HL-60/S4 treated with phorbol 12-myristate 13-acetate at 8.2 ng/mL for 4 days and 3 days (cell line): ENCODE measurements around the gene NPDC1.

Experiments used
- in situ Hi-C: fragments of 300-500 bp; cut with MboI; formaldehyde crosslinking; loops from 2 replicates; pipeline ENCODE4 v1.15.0; 2022; ENCODE audit warnings: low sequenced_read_pairs

NPDC1 gene, protein sequence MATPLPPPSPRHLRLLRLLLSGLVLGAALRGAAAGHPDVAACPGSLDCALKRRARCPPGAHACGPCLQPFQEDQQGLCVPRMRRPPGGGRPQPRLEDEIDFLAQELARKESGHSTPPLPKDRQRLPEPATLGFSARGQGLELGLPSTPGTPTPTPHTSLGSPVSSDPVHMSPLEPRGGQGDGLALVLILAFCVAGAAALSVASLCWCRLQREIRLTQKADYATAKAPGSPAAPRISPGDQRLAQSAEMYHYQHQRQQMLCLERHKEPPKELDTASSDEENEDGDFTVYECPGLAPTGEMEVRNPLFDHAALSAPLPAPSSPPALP

DNA sequence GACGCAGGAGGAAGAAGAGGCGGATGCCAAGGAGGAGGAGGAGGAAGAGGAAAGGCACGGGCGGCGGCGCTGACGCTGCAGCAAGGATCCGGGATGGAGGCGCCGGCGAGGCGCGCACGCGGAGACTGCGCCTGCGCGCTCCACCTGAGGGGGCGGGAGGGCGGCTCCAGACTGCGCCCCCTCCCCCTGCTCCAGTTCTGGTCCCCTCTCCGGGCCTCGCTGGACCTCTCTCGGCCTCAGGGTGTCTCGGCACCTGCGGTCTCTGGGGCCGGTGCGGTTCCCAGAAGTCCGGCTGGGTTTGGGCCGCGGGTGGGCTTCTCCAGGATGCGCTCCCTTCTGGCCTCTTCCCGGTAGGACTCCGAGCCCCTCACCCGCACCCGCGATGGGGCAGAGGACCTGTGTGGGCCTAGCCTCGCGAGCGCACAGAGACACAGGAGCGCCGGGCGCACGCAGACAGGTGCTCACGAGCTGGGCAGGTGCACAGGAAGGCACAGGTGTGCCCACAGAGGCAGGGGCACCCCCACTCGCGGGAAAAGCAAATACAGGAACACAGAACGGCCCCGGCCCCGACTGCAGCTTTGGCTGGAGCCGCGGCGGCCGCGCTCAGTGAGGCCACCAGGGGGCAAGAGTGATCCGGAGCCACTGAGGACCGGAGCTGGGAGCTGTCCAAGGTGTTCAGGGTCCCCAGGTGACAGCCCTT lies at the start of gene NPDC1:
NPDC1 (minus strand) TSS at position 90 of the 700 bp plus-strand sequence. CDS start 188 bp downstream, outside the sequence.
- in situ Hi-C loops: no loop called here

DNA sequence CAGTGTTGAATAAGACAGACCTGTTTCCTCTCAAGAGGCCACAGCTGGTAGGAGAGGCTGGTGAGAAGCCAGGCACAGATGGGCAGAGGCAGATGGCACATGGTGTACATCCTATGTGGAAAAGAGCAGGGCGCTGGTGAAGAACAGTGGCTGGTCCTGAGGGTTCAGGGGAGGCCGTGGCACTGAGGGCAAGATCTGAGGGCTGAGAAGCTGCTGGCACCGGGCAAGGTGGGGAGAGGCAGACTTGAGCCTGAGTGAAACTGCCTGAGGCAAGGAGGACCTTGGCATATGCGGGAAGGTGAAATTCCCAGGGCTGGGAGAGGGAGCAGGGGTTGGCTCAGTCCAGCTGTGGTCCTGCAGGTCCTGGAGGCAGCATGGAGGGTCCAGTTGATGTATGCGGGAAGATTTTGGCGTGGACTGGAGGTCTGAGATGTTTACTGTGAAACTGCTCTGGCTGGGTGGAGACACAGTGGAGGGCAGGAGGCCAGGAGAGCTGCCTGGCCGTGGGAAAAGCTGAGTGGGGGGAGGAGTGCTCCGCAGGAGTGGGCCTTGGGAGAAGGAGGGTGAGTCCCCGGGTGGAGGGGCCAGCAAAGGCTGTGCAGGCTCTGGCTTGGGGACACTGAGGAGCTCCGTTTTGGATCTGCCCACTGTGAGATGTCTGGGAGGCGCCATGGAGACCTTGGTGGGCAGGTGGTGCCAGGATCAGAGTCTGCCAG lies 43.4 kb upstream of the NPDC1 start:
- in situ Hi-C loops: no loop called here

DNA sequence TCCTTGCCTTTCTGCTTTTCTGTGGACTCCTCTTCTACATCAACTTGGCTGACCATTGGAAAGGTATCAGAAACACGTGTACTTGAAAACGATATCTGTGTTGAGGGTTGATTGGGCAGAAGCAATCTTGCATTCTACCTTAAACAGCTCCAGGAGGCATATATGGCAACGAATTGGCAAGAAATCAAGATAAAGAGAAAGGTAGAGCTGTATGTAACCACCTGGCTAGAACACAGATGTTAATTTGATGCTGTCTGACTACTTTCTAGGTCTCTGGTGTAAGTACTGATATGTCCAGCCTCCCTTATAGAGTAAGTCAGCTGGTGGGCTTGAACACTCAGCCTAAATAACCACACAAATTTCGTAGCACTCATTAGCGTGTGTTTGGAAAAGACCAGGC lies 42.1 kb upstream of the NPDC1 start:
- in situ Hi-C loops: no loop called here

DNA sequence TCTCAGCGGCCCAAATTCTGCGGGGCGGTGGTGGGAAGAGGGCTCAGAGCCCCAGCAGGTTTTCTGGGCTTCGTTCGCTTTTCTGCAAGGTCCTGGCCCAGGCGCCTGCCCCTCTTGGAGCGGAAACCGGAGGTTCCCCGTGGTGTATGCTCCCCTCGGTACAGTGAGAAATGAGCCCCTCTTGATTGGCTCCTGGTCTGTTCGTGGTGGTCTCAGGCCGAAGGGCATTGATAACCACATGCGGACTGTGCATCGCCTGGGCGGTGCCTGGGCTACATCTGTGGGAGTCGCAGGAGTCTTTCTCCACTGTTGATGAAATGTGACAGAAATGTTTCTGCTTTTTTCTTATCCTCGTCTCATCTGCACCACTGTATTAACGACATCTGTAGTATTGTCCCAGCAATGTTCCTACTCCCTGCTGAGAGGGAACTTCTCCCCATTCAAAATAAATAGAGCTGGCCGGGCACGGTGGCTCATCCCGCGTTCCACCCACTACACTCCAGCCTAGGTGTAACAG lies 41.5 kb upstream of the NPDC1 start:
- in situ Hi-C loops: no loop called here

DNA sequence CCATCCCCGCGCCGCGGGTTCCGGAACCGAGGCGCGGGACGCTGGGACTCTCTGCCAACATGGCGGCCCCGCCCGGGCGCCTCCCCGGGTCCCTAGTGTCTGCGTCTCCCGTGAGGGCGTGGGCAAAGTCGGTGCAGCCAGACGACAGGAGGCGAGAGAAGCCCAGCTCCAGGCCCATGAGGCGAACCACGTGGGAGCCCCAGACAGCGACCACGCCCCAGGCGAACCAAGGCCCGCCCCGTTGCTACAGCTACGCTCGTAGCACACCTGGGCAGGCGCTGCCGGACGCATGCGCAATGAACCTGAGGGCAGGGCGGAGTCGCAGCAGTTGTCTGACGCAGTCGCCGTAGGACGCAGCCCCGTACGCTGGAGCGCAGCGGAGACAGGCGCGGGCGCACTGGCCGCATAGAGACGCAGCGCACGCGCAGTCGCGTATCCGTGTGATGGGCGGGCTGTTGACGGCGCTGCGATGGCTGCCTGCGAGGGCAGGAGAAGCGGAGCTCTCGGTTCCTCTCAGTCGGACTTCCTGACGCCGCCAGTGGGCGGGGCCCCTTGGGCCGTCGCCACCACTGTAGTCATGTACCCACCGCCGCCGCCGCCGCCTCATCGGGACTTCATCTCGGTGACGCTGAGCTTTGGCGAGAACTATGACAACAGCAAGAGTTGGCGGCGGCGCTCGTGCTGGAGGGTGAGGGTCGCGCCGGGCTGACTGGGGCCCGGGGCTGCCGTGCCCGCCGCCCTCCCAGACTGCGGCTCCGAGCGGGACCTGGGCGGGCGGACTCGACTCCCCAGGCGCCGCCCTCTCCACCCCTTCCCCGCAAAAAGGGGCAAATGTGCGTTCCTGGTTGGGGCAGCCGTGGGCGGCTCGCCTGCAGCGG lies 40.8 kb upstream of the NPDC1 start, which contains the start of gene MAN1B1:
MAN1B1 (plus strand) TSS at position 455 of the 878 bp plus-strand sequence; CDS start at position 470, 15 bp downstream.
- in situ Hi-C loops: no loop called here

DNA sequence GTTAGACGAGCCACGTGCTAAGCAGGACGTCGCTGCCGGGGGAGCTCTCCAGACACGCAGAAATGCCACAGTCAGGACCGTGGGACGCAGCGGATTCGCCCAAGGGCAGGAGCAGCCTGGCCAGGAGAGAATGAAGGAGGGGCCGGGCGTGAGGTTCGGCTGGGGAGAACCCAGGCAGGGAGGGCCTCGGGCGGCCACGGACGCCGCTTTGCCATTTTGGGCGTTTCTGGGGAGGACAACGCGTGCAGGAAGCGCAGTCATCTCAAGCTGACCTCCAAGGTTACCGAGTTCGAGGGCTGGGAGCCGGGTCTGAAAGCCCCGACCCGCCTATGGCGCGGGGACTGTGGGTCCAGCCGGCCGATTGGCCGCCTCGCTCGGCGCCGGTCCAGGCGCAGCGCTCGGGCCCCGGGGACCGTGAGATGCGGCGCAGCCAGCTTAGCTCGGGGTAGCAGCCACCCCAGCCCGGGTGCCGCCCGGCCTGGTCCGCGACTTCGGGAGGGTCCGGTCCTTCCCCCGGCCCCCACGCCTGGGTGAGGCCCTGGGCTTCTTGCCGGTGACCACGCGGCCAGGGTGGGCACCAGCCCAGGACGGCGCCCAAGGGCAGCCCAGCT lies 40.0 kb upstream of the NPDC1 start:
- in situ Hi-C loops: no loop called here

DNA sequence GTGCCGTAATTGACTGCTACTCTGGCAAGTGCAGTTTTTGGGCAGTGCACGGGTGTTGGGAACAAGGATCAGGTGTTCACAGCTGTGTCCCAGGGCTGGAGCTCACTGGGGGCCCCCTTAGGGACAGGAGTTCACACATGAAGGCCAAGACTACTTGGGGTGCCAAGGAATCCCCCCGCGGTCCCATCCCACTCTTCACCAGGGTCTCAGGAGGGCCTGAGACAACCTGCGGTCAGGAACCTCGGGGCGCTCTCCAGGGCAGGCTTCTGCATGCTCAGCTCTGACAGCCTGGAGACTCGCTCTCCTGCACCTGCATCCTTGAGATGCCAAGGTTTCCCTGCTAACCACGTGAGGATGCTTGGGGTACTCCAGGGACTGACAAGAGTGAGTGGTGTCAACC lies 38.5 kb upstream of the NPDC1 start:
- in situ Hi-C loops: no loop called here

DNA sequence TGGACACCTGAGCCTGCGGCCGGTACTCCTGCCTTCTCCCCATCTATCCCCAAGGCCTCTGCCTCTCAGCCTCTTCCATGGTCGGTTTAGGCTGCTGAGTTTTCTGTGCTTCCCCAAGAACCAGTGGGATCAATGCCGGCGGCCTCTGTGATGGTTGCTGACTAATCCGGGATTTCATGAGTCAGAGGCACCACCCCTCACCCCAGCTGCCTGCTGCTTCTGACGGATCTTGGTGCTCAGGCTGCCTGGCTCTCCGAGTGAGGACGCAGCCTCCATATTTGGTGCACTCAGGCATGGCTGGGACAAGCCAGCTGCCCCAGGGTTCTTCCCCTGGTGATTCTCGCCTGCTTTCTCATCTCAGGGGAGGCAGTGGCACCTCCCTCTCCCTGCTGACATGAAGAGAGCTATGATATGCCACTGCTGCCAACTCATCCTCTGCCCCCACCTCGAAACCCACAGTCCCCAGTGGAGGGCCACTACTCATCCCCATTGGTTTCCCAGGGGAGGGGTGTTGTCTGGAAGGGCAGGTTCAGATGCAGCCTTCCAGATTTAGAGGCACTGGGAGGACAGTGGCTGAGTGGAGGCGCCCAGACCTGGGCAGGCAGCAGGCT lies 37.5 kb upstream of the NPDC1 start:
- in situ Hi-C loops: no loop called here

DNA sequence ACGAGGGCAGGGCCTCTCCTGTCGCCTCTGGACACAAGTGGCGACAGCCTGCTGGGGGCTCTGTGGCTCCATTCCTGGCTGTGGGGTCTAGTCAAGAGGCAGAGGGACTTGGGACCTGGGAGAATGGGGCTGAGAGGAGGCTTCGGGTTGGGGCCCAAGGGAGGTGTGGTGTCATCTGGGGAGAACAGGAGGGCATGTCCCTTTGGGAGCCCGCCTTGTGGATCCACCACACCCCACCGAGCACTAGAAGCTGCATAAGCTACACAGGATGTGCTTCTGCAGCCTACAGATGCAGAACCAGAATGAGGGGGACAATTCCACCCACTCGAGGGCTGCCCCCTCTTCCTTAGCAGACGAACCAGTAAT lies 36.9 kb upstream of the NPDC1 start:
- in situ Hi-C loops: no loop called here

DNA sequence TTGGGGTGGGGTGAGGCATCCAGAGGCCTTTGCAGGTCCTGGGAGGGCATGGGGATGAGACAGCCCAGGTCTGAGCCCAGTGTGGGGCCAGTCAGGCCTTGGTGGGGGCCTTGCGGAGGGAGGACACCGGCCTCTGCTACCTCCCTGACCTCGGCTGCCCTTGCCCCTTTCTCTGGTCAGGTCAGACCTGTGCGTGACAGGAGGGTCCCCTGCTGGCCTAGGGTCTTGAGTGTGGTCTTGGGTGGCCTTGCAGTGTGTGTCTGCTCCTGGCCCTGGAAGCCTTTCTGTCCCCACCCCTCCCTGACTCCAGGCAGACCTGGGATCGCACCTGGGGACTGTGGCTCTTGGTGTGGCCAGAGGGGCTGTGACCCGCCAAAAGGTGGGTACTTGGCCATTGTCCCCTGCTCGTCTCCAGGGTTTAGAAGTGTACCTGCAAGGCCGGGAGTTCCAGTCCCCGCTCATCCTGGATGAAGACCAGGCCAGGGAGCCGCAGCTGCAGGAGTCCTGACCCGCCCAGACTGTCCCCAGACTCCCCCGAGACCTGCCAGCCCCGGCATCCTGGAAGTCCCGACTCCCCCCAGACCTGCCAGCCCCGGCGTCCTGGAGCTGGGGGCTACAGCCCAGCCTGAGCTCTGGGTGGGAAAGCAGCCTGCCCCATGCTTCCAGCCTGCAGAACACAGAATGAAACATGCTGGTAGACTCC lies 36.4 kb upstream of the NPDC1 start:
- in situ Hi-C loops: no loop called here

DNA sequence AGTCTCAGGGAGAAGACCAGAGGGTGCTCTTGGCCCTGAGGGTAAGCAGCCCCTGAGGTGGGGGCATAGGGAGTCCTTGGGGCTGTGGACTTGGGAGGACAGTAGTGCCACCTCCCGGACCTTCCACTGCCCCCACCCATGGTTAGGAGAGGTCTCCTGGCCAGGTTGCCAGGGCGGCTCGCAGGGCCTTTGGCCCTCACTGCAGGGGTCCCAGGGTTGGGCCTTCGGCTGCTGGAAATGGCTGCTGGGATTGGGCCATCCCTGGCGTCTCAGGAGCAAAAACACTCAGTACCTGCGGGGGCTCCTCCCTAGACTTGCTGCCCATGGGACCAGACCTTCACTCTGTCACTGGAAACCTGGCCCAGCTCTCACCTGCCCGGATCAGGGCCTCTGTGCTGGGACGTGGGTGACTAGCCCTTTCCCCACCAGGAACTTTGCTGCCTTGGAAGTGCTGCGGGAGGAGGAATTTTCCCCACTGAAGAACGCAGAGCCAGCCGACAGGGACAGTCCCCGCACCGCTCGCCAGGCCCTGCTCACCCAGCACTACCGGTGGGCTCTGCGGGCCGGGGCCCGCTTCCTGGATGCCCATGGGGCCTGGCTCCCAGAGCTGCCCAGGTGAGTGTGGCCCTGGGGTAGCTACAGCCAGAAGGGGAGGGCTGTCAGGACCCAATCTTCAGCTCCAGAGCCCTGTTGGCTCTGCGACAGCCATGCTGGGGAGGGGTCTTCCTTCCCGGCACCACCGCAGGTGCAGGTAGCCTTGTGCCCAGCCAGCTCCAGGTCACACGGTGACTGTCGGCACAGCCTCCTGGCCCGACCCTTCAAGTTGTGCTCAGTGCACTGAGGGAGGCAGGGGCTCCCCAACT lies 34.5 kb upstream of the NPDC1 start:
- in situ Hi-C loops: no loop called here

DNA sequence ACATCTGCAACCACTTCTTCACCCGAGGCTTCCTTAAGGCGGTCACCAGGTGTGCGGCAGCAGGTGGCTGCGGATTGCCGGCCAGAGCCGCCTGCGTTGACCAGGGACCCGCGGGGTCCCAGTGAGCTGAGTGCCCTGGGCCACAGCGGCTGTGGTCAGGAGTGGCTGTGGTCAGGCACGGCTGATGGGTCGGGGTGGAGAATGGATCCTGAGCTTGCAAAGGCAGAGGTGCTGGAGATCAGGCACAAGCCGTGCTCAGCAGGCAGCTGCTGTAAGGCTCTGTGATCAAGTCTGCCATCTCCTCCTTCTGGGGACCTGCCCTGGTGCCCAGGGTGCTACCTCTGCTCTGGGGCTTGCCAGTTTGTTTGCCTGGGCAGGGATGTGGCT lies 33.4 kb upstream of the NPDC1 start:
- in situ Hi-C loops: no loop called here

DNA sequence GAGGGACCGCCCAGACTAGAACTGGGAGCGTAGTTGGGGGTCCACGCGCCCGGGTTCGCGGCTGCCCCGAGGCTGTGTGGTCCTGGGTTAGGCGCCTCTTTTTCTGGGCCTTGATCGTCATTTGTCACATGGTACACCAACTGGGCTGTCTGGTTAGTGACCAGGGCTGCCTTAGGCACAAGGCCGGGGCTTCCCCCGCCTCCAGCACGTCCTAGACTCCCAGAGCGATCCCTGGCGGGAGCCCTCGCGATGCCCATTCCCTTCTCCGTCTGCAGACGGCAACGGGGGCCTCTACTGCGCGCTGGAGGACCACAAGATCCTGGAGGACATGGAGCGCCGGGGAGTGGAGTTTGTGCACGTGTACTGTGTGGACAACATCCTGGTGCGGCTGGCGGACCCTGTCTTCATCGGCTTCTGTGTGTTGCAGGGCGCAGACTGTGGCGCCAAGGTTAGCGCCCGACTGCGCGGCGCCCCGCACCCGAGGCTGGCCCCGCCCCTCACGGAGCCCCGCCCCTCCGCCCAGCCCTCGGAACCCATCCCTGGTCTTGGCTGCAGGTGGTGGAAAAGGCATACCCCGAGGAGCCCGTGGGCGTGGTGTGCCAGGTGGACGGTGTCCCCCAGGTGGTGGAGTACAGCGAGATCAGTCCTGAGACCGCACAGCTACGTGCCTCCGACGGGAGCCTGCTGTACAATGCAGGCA lies 32.9 kb upstream of the NPDC1 start:
- in situ Hi-C loops: no loop called here

DNA sequence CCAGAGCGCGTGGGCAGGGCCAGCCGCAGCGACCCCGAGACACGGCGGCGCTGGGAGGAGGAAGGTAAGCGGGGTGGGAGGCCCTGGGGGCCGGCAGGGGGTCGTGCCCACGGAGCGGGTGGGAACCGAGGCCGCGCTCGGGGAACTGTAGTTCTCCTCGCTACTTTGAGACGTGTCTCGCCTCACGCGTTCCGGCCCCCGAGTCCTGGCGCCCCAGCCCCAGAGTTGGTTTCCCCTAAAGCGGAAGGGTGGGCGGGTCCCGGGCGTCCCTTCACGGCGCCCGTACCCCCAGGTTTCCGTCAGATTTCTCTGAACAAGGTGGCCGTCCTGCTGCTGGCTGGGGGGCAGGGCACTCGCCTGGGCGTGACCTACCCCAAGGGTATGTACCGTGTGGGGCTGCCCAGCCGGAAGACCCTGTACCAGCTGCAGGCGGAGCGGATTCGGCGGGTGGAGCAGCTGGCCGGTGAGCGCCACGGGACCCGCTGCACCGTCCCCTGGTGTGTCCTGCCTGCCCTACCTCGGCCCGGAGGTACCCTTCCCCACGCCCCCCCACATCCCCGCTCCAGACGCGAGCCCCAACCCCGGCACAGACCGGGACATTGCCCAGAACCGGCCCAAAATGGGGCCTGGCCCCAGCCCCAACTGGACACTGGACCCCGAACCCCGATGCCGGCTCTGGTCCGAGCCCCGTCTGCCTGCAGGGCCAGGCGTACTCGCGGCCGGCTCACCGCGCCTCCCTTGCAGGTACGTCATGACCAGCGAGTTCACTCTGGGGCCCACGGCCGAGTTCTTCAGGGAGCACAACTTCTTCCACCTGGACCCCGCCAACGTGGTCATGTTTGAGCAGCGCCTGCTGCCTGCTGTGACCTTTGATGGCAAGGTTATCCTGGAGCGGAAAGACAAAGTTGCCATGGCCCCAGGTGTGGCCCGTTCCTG lies 32.0 kb upstream of the NPDC1 start:
- in situ Hi-C loops: no loop called here

DNA sequence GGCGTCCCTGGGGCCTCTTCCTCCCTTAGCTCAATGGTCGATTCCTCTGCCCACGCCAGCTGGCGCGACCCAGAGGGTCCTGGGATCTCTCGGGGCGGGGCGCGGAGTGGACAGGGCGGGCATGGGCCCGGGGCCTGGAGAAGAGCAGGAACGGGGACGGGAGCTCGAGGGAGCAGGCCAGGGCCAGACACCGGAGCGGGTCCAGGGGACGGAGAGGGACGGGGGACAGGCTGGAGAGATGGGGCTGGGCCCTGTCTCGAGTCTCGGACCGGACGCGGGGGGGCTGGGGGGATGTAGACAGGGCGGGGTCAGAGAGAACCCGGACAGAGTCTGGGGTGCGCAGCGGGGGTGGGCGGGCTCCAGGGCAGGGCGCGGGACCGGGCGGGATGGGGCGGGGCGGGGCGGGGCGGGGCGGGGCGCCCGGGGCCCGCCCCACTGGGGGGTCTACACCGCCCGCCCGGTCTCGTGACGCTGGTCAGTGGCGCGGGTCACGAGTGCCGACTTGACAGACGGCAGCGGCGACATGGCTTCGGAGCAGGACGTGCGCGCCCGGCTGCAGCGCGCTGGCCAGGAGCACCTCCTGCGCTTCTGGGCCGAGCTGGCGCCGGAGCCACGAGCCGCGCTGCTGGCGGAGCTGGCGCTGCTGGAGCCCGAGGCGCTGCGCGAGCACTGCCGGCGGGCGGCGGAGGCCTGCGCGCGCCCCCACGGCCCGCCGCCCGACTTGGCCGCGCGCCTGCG lies 31.2 kb upstream of the NPDC1 start, which contains the start of gene UAP1L1:
UAP1L1 (plus strand) TSS at position 508 of the 738 bp plus-strand sequence; CDS start at position 524, 16 bp downstream.
- in situ Hi-C loops: no loop called here

DNA sequence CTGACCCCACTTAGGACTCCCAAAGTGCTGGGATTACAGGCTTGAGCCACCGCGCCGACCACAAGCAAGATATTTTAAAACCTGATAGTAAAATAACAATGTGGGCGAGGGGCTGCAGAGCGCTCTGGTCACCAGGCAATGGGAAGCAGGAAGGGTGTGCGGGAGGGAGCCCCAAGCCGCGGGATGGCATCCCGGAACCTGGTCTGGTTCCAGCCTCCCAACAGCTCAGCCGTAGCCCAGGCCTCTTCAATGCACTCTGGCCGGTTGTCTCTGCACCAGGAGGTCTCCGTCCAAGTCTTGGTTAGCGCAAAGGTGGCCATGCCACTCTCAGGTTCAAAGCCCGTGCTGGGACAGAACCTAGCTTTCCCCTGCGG lies 30.6 kb upstream of the NPDC1 start:
- in situ Hi-C loops: no loop called here
